ENCODE data around the gene WFDC1. TPM values are rescaled to one million over a fixed set of nuclear protein-coding genes. Genes with fewer than 3 reads are reported as not detected.

The WFDC1 gene
- total and polyA plus RNA-seq, 4 donors, result 6.5 to 14.8 (median 11.4) TPM

- H3K27ac ChIP-seq (ENCODE audit: low read depth in 1 of 2, low read length in 1 of 2), result no peak overlapping the region
- TF ChIP-seq, protein P1, sequence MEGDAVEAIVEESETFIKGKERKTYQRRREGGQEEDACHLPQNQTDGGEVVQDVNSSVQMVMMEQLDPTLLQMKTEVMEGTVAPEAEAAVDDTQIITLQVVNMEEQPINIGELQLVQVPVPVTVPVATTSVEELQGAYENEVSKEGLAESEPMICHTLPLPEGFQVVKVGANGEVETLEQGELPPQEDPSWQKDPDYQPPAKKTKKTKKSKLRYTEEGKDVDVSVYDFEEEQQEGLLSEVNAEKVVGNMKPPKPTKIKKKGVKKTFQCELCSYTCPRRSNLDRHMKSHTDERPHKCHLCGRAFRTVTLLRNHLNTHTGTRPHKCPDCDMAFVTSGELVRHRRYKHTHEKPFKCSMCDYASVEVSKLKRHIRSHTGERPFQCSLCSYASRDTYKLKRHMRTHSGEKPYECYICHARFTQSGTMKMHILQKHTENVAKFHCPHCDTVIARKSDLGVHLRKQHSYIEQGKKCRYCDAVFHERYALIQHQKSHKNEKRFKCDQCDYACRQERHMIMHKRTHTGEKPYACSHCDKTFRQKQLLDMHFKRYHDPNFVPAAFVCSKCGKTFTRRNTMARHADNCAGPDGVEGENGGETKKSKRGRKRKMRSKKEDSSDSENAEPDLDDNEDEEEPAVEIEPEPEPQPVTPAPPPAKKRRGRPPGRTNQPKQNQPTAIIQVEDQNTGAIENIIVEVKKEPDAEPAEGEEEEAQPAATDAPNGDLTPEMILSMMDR (IDR thresholded peaks at IDR 0.05; ENCODE audit: control extremely low read depth, extremely low read depth), result no peak
- H3K4me1 ChIP-seq (ENCODE audit: control insufficient read depth in 5 of 5, insufficient read depth in 5 of 5, low read length in 5 of 5), result peaks cover 0 to 7% (median 0%) of the 10 kb centered on the region in 5 donors
- H3K36me3 ChIP-seq (ENCODE audit: control insufficient read depth in 4 of 4, insufficient read depth in 4 of 4, low read length in 4 of 4), result no peaks in the 10 kb centered on the region
- WGBS, 2 donors, result 88 to 92% methylated on average over 14 of the region's 14 CpGs
- no peak for DNase-seq
- H3K9me3 ChIP-seq (ENCODE audit: control insufficient read depth in 4 of 4, insufficient read depth in 3 of 4, low read length in 3 of 4), result peaks cover 0 to 2% (median 0%) of the 10 kb centered on the region in 4 donors
- no peak for ATAC-seq (ENCODE audit: insufficient read depth, low FRiP score)
- no peak overlapping the region for H3K4me3 ChIP-seq
- H3K9ac ChIP-seq (ENCODE audit: insufficient read depth in 1 of 2, low read length in 2 of 2), result no peak overlapping the region
- H3K27me3 ChIP-seq (ENCODE audit: control insufficient read depth in 3 of 3, insufficient read depth in 3 of 3, low read length in 2 of 3), result no peaks in the 10 kb centered on the region
Observed at GRCh38 chr16:84358601-84359295, 64.1 kb downstream of the WFDC1 start.

DNA sequence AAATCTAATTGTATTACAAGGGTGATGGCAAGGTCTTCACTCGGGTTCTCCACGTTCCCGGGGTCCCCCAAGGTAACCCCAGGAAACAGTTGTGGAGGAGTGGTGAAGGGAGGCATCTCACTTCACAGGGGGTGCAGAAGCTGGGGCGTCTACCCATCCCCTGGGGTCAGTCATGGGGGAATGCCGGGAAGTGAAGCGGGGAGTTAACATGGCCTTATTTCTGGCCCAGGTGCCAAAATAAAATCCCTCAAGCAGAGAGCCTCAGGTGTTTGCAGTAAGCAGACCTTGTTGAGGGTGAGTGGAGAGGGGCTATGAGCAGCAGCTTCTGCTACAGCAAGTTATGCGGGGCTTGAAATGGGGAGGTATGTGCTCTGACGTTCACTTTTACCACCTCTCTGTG is 64.6 kb downstream of the WFDC1 start:
- H3K9ac ChIP-seq (ENCODE audit: insufficient read depth in 1 of 2, low read length in 2 of 2), result no peak overlapping the region
- ATAC-seq (ENCODE audit: insufficient read depth, low FRiP score), result no peak
- no peak overlapping the region for H3K27ac ChIP-seq (ENCODE audit: low read depth in 1 of 2, low read length in 1 of 2)

DNA sequence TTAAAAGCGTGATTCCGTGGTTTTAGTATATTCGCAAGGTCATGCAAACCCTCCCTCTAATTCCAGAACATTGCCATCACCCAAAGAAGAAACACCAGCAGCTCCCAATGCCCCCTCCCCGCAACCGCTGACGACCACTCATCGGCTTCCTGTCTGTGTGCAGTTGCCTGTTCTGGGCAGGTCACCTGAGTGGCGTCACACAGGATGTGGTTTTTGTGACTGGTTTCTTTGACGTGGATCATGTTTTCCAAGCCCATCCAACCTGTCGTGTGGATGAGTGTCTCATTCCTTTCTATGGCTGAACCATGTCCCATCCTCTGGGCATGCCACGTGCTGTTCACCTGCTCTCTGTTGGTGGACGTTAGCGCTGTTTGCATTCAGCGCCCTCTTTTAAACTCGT is 65.5 kb downstream of the WFDC1 start:
- Histone ChIP-seq H3K9me3 (ENCODE audit: control insufficient read depth in 4 of 4, insufficient read depth in 3 of 4, low read length in 3 of 4) (no peaks in the 10 kb centered on the region), H3K27me3 (ENCODE audit: control insufficient read depth in 3 of 3, insufficient read depth in 3 of 3, low read length in 2 of 3) (no peaks in the 10 kb centered on the region), H3K9ac (ENCODE audit: insufficient read depth in 1 of 2, low read length in 2 of 2) (no peak overlapping the region), H3K36me3 (ENCODE audit: control insufficient read depth in 4 of 4, insufficient read depth in 4 of 4, low read length in 4 of 4) (no peaks in the 10 kb centered on the region), H3K4me1 (ENCODE audit: control insufficient read depth in 5 of 5, insufficient read depth in 5 of 5, low read length in 5 of 5) (peaks cover 0 to 7% (median 0%) of the 10 kb centered on the region in 5 donors), H3K27ac (ENCODE audit: low read depth in 1 of 2, low read length in 1 of 2) (no peak overlapping the region), H3K4me3 (no peak overlapping the region)
- 59 to 70% methylated on average over 15 of the region's 15 CpGs for WGBS, 2 donors
- no peak for ATAC-seq (ENCODE audit: insufficient read depth, low FRiP score)
- TF ChIP-seq, protein P1 (IDR thresholded peaks at IDR 0.05; ENCODE audit: control extremely low read depth, extremely low read depth), result no peak
- no peak for DNase-seq

More for the DNA sequence above, 64.6 kb downstream of the WFDC1 start:
- H3K27me3 ChIP-seq (ENCODE audit: control insufficient read depth in 3 of 3, insufficient read depth in 3 of 3, low read length in 2 of 3), result no peaks in the 10 kb centered on the region
- DNase-seq, result no peak
- WGBS, 2 donors, result 82 to 85% methylated on average over 8 of the region's 8 CpGs
- H3K9me3 ChIP-seq (ENCODE audit: control insufficient read depth in 4 of 4, insufficient read depth in 3 of 4, low read length in 3 of 4), result peaks cover 0 to 2% (median 0%) of the 10 kb centered on the region in 4 donors
- peaks cover 0 to 7% (median 0%) of the 10 kb centered on the region in 5 donors for H3K4me1 ChIP-seq (ENCODE audit: control insufficient read depth in 5 of 5, insufficient read depth in 5 of 5, low read length in 5 of 5)
- H3K36me3 ChIP-seq (ENCODE audit: control insufficient read depth in 4 of 4, insufficient read depth in 4 of 4, low read length in 4 of 4), result no peaks in the 10 kb centered on the region
- TF ChIP-seq, protein P1 (IDR thresholded peaks at IDR 0.05; ENCODE audit: control extremely low read depth, extremely low read depth), result no peak
- H3K4me3 ChIP-seq, result no peak overlapping the region
